Stimulated activated CD4-positive, alpha-beta T cell treated with anti-CD3 and anti-CD28 coated beads, Interleukin-4, amount 100 ng/mL, for 24 hours (primary cell): ENCODE results near the gene TENM4.
"Not testable (repeated sequence)": the region's sequence is repeated elsewhere in the genome, so short reads cannot be mapped to it uniquely, and the experiment has no call there.

Experiments used
- DNase-seq: peaks from one replicate; pipeline ENCODE4 v3.0.0-alpha.2; 2020

Gene TENM4

DNA sequence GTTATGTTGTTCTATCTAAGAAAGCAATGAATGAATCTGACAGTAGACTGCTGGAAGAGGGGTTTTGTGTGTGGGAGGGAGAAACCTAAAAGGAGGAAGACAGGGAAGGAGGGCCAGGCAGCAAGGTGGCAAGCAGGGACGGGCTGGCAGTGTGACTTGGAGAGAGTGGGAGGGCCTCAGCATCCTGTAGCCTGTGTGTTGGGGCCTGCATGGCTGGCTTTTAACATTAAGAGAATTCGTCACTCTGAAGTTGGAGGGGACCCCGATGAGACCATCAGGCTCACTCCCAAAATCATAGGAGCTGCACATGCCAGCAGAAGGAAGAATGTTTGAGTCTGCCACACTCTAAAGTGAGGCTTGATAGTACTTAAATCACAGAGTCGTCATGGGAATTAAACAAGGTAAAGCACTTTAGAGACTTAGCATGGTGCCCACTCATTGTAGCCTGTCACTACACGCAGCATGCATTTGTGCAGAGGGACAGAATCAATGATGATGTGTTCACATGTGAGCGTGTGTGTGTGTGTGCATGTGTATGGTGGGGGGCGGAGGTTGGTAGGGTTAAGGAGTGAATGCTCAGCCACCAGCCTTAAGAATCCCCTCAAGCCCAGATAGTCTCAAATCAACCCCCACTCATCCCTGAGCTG is 199.5 kb downstream of the TENM4 start:
- DNase-seq = no peak

DNA sequence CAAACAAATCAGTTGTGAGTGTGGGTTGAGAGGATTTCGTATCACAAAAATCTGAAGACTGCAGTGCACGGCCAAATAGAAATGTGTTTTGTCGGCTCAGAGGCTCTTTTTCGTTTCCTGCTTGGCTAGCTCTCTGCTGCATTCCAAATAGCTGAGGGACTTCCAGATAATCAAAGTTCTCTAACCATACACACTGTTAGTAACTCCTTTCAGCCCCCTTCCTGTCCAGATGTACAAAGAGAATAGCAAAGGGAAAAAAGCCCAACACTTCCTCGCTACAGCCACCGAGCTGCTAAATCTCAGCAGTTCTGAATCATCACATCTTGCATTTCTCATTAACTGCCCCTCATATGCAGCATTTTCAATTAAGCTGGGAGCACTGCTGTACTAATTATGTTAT is 203.1 kb downstream of the TENM4 start:
- no peak for DNase-seq

DNA sequence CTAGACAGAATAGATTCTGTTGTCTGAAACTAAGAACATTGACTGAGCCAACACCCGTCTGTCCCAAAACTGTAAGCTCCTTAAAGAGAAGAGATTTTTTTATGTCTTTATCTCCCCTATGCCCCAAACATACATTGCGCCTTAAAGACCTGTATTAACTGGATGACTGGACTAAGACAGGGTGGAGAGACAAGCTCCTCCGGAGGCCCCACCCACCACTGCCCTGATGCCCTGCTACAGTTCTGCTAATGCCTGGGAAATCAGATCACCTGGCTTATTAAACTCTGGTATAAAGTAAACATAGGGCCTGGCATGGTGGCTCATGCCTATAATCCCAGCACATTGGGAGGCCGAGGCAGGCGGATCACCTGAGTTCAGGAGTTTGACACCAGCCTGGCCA is 203.7 kb downstream of the TENM4 start:
- no peak for DNase-seq

DNA sequence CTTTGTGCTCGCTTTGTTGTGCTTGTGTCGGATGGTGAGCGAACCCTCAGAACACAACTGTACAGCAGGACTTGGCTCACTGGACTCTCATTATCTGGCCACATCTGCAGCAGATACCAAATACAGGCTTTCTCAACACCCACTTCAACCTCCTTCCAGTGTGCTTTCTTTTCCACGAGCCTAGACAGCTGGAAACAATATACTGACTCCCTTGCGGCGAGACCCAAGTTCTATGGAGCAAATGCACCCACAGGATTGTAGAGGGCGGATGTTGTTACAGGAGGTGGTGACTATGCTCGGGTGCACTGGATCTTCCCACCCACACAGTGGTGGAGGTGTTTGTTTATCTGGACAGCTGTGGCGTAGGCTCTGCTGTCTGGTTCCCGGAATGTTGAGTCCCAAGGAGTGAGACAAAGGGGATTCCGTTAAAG is 204.3 kb downstream of the TENM4 start:
- no peak for DNase-seq

DNA sequence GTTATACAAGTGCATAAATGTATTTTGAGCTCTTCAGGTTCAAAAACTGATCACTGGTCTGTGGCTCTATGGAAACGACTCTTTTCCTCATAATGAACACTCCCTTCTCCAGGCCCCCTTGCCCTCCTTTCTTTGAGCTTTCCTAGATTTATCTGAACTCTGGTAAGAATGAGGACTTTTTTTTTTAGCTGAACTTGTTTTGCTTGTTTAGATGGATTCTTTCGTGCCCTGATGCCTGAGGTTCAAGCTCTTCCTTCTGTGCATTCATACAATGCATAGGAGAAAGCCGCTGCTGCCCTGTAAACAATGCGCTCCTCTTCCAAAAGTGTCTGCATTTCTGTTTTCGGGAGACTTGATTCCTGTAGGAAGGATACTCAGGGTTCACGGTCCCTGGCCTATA is 205.1 kb downstream of the TENM4 start:
- DNase-seq = no peak

GRCh38 chr11:79232346-79232745 is 208.5 kb downstream of the TENM4 start:
- no peak for DNase-seq

GRCh38 chr11:79229047-79229446 is 211.8 kb downstream of the TENM4 start:
- no peak for DNase-seq

GRCh38 chr11:79227767-79228755 is 212.8 kb downstream of the TENM4 start:
- no peak for DNase-seq

DNA sequence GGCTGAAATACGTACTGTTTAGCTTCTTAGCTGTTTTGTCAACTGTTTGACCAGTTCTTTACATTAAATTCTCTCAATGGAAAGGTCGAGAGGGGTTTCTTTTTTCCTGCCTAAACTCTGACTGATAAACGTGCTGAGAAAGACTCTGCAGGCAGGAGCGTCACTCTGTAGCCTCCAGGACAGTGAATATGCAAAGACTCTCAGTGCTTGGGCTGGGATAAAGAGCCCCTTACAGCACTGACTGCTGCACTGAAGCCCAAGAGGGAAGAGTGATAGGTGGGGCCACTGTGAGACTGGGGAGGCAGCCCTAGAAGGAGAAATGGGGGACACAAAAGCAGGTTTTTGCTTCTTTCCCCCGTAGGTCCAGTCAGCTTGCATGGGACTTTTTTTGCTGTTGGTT is 213.5 kb downstream of the TENM4 start:
- no peak for DNase-seq

GRCh38 chr11:79226126-79226525 is 214.7 kb downstream of the TENM4 start:
- DNase-seq = no peak

- not testable (repeated sequence) for DNase-seq
These were observed 218.7 kb downstream of the TENM4 start for GRCh38 chr11:79222163-79222562.

DNA sequence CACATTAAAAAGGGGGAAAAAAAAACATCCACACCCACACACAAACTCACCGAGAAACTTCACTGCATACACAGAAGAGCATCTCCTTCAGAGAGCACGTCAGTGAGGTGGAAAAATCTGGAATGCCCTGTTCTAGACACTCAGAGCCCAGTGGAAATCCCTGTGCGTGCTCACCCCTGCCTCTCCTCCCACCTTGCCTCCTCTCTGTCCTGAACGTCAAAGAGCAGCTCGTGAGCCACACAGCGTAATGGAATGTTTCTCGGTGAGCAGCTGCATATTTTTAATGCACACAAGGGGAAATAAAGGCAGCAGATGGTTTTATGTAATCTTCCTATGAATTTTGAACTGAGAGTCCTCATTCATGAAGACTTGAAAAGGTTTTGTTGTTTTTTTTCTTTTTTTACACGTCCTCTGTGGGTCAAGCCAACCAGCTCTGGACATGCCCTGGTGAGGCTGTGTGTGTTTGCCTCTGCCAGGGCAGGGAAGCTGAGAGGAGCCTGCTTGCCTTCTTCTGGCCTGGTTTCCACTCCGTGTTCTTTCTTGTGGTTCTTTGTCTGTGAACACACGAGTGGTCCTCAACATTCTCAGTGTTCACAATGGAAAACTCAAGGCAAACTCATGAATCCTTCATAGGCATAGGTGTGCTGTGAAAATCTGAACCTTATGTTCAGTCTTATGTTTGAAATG is 219.2 kb downstream of the TENM4 start:
- no peak for DNase-seq

- DNase-seq = no peak
These were observed 220.7 kb downstream of the TENM4 start for GRCh38 chr11:79220171-79220570.

- no peak for DNase-seq
These were observed 221.4 kb downstream of the TENM4 start for GRCh38 chr11:79219186-79220045.

- DNase-seq = no peak
These were observed 228.1 kb downstream of the TENM4 start for GRCh38 chr11:79212741-79213190.

DNA sequence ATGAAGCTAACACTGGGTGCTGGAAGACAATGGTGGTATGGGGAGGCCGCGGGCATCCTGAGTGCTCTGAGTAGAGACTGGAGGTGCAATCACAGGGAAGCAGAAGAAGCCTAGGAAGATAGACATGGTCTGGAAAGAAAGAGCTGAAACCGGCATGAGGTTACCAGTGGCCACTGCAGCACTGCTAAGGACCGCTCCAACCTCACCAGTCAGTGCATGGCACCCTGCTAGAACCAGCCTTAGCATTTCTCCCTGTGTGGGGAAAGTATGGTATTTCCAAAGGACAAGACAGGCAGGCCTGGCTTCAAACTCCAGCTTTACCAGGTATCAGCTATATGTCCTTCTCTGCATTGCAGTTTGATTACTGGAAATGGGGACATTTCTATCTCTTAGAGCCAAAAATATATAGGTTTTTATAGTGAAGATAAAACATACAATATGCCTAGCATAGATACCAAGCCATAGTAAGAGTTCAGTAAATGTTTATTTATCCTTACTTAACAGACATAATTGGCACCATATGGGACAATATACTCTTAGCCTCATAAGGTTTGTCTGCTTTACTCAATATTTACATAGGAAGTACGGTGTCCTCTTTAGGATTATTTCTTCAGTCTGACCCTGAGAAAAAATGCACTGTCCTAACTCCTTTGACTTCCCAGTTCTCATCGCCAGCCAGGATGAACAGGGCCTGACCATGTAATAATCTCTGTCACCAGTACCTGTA is 231.1 kb downstream of the TENM4 start:
- DNase-seq = no peak

- DNase-seq = no peak
These were observed 232.7 kb downstream of the TENM4 start for GRCh38 chr11:79208126-79208525.

- no peak for DNase-seq
These were observed 233.9 kb downstream of the TENM4 start for GRCh38 chr11:79206951-79207350.

DNA sequence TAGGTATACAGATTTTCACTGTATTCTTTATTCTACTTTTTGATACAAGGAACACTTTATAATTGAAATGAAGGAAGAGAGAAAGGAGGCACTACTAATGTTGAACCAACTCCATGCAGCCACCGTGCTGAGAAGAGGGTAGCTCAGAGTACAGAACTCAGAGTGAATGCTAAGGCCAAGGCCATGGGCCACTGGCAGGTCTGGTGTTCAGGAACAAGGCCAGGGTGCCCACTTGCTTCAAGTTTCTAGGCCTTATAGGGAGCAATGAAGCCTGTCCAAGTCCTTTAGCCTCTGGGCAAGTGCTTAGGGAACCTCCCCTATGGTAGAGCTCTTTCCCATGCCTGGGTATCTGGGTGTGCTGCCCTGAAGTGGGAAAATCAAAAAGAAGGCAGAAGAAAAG is 235.0 kb downstream of the TENM4 start:
- DNase-seq = no peak

- no peak for DNase-seq
These were observed 239.0 kb downstream of the TENM4 start for GRCh38 chr11:79201677-79202347.

DNA sequence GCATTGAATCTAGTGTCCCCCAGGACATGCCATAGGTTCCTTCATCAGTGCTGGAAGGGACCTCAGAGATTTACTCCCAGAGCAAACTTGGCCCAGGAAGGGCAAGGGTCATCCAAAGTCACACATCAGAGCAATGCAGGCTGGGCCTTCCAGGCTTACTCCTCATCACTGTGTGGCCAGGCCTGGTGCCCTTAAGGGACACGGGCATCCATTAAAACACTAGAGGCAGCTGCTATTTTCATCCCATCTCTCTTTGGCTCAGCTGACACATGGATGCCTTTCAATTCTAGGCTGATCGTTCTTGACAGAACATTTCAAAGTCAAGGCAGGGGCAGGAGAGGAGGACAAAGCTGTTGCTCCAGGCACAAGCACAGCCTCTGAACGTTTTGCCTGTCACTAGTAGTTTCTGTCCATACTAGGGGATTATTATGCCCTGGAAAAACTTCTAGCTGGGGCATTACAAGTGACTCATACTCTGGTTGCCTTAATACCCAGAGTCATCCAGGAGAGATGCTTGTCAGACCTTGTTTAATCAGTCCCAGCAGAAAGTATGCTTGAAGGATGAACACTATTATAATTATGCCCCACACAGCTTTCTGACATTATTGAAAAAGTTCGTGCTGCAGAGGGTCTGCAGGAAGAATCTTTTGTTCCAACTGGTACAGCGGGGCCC is 240.3 kb downstream of the TENM4 start:
- DNase-seq = no peak
